Panc1 (cell line): ENCODE data around the gene SGPP1. TPM values are rescaled to one million over a fixed set of nuclear protein-coding genes. Genes with fewer than 3 reads are reported as not detected.

Experiments
- ATAC-seq: fragments of 200-7000 bp; cut with Tn5 transposase; 2 replicates; pipeline ENCODE4 v1.9.1; 2020; ENCODE audit warnings: mild to moderate bottlenecking, moderate library complexity
- BruUV-seq: library from RNA; stranded (reverse); fragments of 400-500 nt; replicated peaks from 2 replicates; lab custom pipeline; 2021; lab: Mats Ljungman, UMichigan
- CTCF ChIA-PET: fragments of 300-600 bp; sonication (Branson Sonifier 250); formaldehyde crosslinking; loops from one replicate; lab custom pipeline; 2022; ENCODE audit warnings: antibody characterized with exemption; lab: Charles Lee
- POLR2A ChIA-PET: fragments of 300-600 bp; sonication (Branson Sonifier 250); formaldehyde crosslinking; loops from one replicate; lab custom pipeline; 2022; ENCODE audit warnings: antibody characterized with exemption; lab: Charles Lee
- DNase-seq: peaks from one replicate; pipeline ENCODE4 v3.0.0-alpha.2; 2010; ENCODE audit warnings: low read depth, low spot score
- H3K27ac ChIP-seq: 2 replicates; pipeline ENCODE4 v1.5.1; 2011; ENCODE audit warnings: mild to moderate bottlenecking, low read length, inconsistent platforms
- H3K27me3 ChIP-seq: fragments of 200-500 bp; sonication (Bioruptor generic); 2 replicates; pipeline ENCODE4 v1.6.0; 2014; ENCODE audit warnings: low read length, inconsistent platforms; ENCODE audit not compliant: control insufficient read depth, insufficient read depth
- H3K36me3 ChIP-seq: fragments of 200-500 bp; sonication (Bioruptor generic); 2 replicates; pipeline ENCODE4 v1.5.1; 2014; ENCODE audit warnings: inconsistent platforms, mild to moderate bottlenecking, low read length, moderate library complexity; ENCODE audit not compliant: control insufficient read depth, insufficient read depth
- H3K4me1 ChIP-seq: 2 replicates; pipeline ENCODE4 v1.5.1; 2011; ENCODE audit warnings: inconsistent platforms, mild to moderate bottlenecking, low read length, moderate library complexity; ENCODE audit not compliant: control insufficient read depth, insufficient read depth
- H3K4me3 ChIP-seq, 2 experiments: 2 replicates each; pipeline ENCODE4 v1.5.1; 2011 to 2012; ENCODE audit warnings: low read depth in 2 of 2, low read length in 2 of 2, mild to moderate bottlenecking in 2 of 2, inconsistent platforms in 1 of 2, moderate library complexity in 1 of 2
- H3K9me3 ChIP-seq: fragments of 200-500 bp; sonication (Bioruptor generic); 2 replicates; pipeline ENCODE4 v1.5.1; 2014; ENCODE audit warnings: low read depth, mild to moderate bottlenecking, inconsistent platforms, low read length, moderate library complexity; ENCODE audit not compliant: control insufficient read depth, insufficient read depth
- CTCF ChIP-seq: fragments of 450-650 bp; IDR thresholded peaks from 2 replicates; pipeline ENCODE4 v1.5.1; 2017; ENCODE audit warnings: mild to moderate bottlenecking
- POLR2AphosphoS5 ChIP-seq: IDR thresholded peaks from 2 replicates; pipeline ENCODE4 v1.6.1; 2012; ENCODE audit warnings: mild to moderate bottlenecking, low read depth, low read length, moderate library complexity
- REST ChIP-seq, 2 experiments: IDR thresholded peaks; 2 replicates each; pipeline ENCODE4 v1.6.1; 2011 to 2012; ENCODE audit warnings: low read depth in 2 of 2, control low read depth in 1 of 2, low read length in 1 of 2, mild to moderate bottlenecking in 1 of 2, moderate library complexity in 1 of 2; ENCODE audit not compliant: insufficient read depth in 1 of 2
- SIN3A ChIP-seq: IDR thresholded peaks from 2 replicates; pipeline ENCODE4 v1.6.1; 2012; ENCODE audit warnings: low read depth, mild to moderate bottlenecking, low read length, moderate library complexity, borderline replicate concordance; ENCODE audit not compliant: insufficient read depth
- TCF7L2 ChIP-seq: IDR thresholded peaks from 2 replicates; pipeline ENCODE4 v1.6.1; 2011; ENCODE audit warnings: mild to moderate bottlenecking, low read depth, low read length, inconsistent platforms
- in situ Hi-C: cut with HindIII; loops from 2 replicates; pipeline ENCODE4 v1.10.0; 2016; ENCODE audit warnings: low sequenced_read_pairs, low pct_unique_long_range_greater_than_20kb
- intact Hi-C: fragments of 100-400 bp; cut with micrococcal nuclease; formaldehyde crosslinking; loops from one replicate; pipeline ENCODE4 v1.10.0; 2022; ENCODE audit not compliant: unreplicated experiment
- total RNA-seq: library from RNA; stranded (reverse); gene quantifications from one replicate; pipeline ENCODE4 v1.2.1, GENCODE V29; 2021; ENCODE audit not compliant: unreplicated experiment

The SGPP1 gene
- total RNA-seq, 1 experiment from 2014 or later: 30.0 TPM

- no peak overlapping the region for H3K4me3 ChIP-seq
- intact Hi-C loops: loop anchor here (10.0 kb wide), 1 partner anchor 115 kb away; the partner anchor contains the start of gene WDR89
- in situ Hi-C loops: no loop called here
Observed at GRCh38 chr14:63760014-63760413, 32.1 kb upstream of the SGPP1 start.

GRCh38 chr14:63759456-63759855, 31.6 kb upstream of the SGPP1 start:
- no peak overlapping the region for H3K27ac ChIP-seq
- no peak overlapping the region for H3K4me3 ChIP-seq
- H3K4me1 ChIP-seq: no peaks in the 10 kb centered on the region
- DNase-seq: no peak
- no peak for ATAC-seq
- no TSS peak for BruUV-seq
- intact Hi-C loops: no loop called here
- ChIA-PET POLR2A (no interaction called here), CTCF (no interaction called here)
- no peaks in the 10 kb centered on the region for H3K9me3 ChIP-seq
- no peaks in the 10 kb centered on the region for H3K36me3 ChIP-seq
- TF ChIP-seq POLR2AphosphoS5 (no peak), SIN3A (no peak), TCF7L2 (no peak), CTCF (no peak), REST (IDR thresholded peaks at IDR 0.05; ENCODE audit: insufficient read depth in 1 of 2, low read depth in 2 of 2, low read length in 1 of 2) (no peak)
- in situ Hi-C loops: no loop called here
- H3K27me3 ChIP-seq: no peaks in the 10 kb centered on the region

More at GRCh38 chr14:63760014-63760413, 32.1 kb upstream of the SGPP1 start:
- no peak for DNase-seq
- no peaks in the 10 kb centered on the region for H3K4me1 ChIP-seq
- H3K36me3 ChIP-seq: no peaks in the 10 kb centered on the region
- H3K27me3 ChIP-seq: no peaks in the 10 kb centered on the region
- ChIA-PET POLR2A (interaction anchor here (0.6 kb wide), 1 partner anchor 112 kb away, joined by 7 read pairs; no protein-coding TSS in a partner anchor), CTCF (no interaction called here)
- no TSS peak for BruUV-seq
- no peak overlapping the region for H3K27ac ChIP-seq
- H3K9me3 ChIP-seq: no peaks in the 10 kb centered on the region
- TF ChIP-seq CTCF (no peak), REST (IDR thresholded peaks at IDR 0.05; ENCODE audit: insufficient read depth in 1 of 2, low read depth in 2 of 2, low read length in 1 of 2) (no peak), SIN3A (no peak)
- no peak for ATAC-seq
